GM12864 (cell line): Measurements from ENCODE around the gene HUWE1.

Experiments
- DNase-seq: peaks from one replicate; pipeline ENCODE4 v3.0.0-alpha.2; 2011; ENCODE audit warnings: low read depth
- H3K4me3 ChIP-seq: 2 replicates; pipeline ENCODE4 v1.5.1; 2011; ENCODE audit warnings: mild to moderate bottlenecking, low read depth, low read length, control low read depth
- CTCF ChIP-seq: IDR thresholded peaks from 2 replicates; pipeline ENCODE4 v1.5.1; 2011; ENCODE audit warnings: low read depth, mild to moderate bottlenecking, moderate library complexity, low read length, control low read depth, inconsistent platforms; ENCODE audit errors: missing control alignments

The HUWE1 gene

GRCh38 chrX:53594354-53594753 lies 92.2 kb downstream of the HUWE1 start:
- no peak for TF ChIP-seq CTCF
- no peak for DNase-seq
- H3K4me3 ChIP-seq, result no peak overlapping the region

- DNase-seq, result no peak
- no peak overlapping the region for H3K4me3 ChIP-seq
- TF ChIP-seq CTCF, result no peak
Observed at GRCh38 chrX:53587795-53588420, 98.6 kb downstream of the HUWE1 start.

GRCh38 chrX:53584891-53585290 lies 101.6 kb downstream of the HUWE1 start:
- H3K4me3 ChIP-seq, result no peak overlapping the region
- DNase-seq, result no peak

GRCh38 chrX:53583571-53583970 lies 102.9 kb downstream of the HUWE1 start:
- TF ChIP-seq CTCF, result no peak
- DNase-seq, result no peak
- H3K4me3 ChIP-seq, result no peak overlapping the region

More at GRCh38 chrX:53584891-53585290, 101.6 kb downstream of the HUWE1 start:
- no peak for TF ChIP-seq CTCF

- DNase-seq, result no peak
- no peak overlapping the region for H3K4me3 ChIP-seq
- no peak for TF ChIP-seq CTCF
Observed at GRCh38 chrX:53580742-53581504, 105.6 kb downstream of the HUWE1 start.

GRCh38 chrX:53571494-53571893 lies 115.0 kb downstream of the HUWE1 start:
- H3K4me3 ChIP-seq, result no peak overlapping the region
- no peak for TF ChIP-seq CTCF
- DNase-seq, result no peak
